Panc1 (cell line): ENCODE measurements around the gene GATA6.

Experiments used
- CTCF ChIP-seq: fragments of 450-650 bp; IDR thresholded peaks from 2 replicates; pipeline ENCODE4 v1.5.1; 2017; ENCODE audit warnings: mild to moderate bottlenecking
- SIN3A ChIP-seq: IDR thresholded peaks from 2 replicates; pipeline ENCODE4 v1.6.1; 2012; ENCODE audit warnings: low read depth, mild to moderate bottlenecking, low read length, moderate library complexity, borderline replicate concordance; ENCODE audit not compliant: insufficient read depth

GRCh38 chr18:22204996-22205395 lies 35.6 kb downstream of the GATA6 start:
- TF ChIP-seq CTCF (no peak), SIN3A (no peak)
